Fibroblast of lung (primary cell): ENCODE data around the gene BUD13.

ENCODE experiments used
- EZH2 ChIP-seq: IDR thresholded peaks from 2 replicates; pipeline ENCODE4 v1.5.1; 2012; ENCODE audit warnings: low read length, control low read depth, mild to moderate bottlenecking; ENCODE audit errors: missing control alignments
- TF ChIP-seq, protein P1 (sequence below), 2 donors: IDR thresholded peaks in 1 of 2; conservative IDR thresholded peaks in 1 of 2; 1 replicate in 1 of 2; 2 replicates in 1 of 2; pipeline ENCODE4 v1.5.1; 2011 to 2012; ENCODE audit warnings: low read length in 2 of 2, control low read depth in 1 of 2, inconsistent platforms in 1 of 2, low read depth in 1 of 2, mild to moderate bottlenecking in 1 of 2

DNA sequence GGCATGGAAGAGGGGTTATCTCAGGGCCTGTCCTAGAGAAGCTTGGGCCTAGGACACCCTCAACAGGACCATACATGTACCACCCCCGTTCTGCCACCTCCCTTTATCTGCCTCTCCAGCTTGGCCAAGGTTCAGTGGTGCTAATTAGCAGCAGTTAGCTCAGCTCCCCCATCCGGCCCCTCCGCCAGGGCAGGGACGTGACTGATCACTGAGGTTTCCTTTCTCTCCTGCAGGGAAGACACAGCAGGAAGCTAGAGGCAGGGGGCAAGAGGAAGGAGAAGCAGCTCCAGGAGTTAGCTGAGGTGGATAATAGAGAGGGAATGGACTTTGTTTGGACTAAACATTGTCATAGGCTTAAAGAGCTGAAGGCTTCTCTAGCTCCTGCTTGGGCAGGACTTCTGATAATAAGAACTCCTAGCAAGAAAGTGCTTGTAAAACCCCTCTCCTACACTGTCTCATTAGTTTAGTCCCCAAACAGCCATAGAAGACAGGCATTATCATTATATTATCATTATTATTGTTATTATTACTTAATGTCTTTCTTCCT, 53.8 kb downstream of the BUD13 start:
- TF ChIP-seq, protein P1, sequence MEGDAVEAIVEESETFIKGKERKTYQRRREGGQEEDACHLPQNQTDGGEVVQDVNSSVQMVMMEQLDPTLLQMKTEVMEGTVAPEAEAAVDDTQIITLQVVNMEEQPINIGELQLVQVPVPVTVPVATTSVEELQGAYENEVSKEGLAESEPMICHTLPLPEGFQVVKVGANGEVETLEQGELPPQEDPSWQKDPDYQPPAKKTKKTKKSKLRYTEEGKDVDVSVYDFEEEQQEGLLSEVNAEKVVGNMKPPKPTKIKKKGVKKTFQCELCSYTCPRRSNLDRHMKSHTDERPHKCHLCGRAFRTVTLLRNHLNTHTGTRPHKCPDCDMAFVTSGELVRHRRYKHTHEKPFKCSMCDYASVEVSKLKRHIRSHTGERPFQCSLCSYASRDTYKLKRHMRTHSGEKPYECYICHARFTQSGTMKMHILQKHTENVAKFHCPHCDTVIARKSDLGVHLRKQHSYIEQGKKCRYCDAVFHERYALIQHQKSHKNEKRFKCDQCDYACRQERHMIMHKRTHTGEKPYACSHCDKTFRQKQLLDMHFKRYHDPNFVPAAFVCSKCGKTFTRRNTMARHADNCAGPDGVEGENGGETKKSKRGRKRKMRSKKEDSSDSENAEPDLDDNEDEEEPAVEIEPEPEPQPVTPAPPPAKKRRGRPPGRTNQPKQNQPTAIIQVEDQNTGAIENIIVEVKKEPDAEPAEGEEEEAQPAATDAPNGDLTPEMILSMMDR (conservative IDR thresholded peaks at IDR 0.05 in 1 of 2, IDR thresholded peaks at IDR 0.05 in 1 of 2; ENCODE audit: low read depth in 1 of 2, low read length in 2 of 2): no peak
- TF ChIP-seq EZH2: no peak
